GM18498 (cell line): Measurements from ENCODE around the gene ZFAND3.

Experiments used
- ATAC-seq: cut with Tn5 transposase; IDR thresholded peaks from one replicate; pipeline ENCODE4 v1.9.1; 2021; ENCODE audit warnings: mild to moderate bottlenecking, moderate library complexity; ENCODE audit not compliant: unreplicated experiment

The ZFAND3 gene

GRCh38 chr6:38161754-38162492 is 342.4 kb downstream of the ZFAND3 start:
- ATAC-seq = no peak

- ATAC-seq = no peak
Measured at GRCh38 chr6:38162493-38163185, 343.1 kb downstream of the ZFAND3 start.

GRCh38 chr6:38163186-38164130 is 343.9 kb downstream of the ZFAND3 start:
- ATAC-seq = no peak

- ATAC-seq = no peak
Measured at GRCh38 chr6:38164131-38164481, 344.6 kb downstream of the ZFAND3 start.

- ATAC-seq = no peak
Measured at GRCh38 chr6:38164671-38165108, 345.2 kb downstream of the ZFAND3 start.

- no peak for ATAC-seq
Measured at GRCh38 chr6:38166411-38167240, 347.1 kb downstream of the ZFAND3 start.

GRCh38 chr6:38167598-38167997 is 348.1 kb downstream of the ZFAND3 start:
- ATAC-seq = no peak

GRCh38 chr6:38168126-38168525 is 348.6 kb downstream of the ZFAND3 start:
- no peak for ATAC-seq

GRCh38 chr6:38168699-38169098 is 349.2 kb downstream of the ZFAND3 start:
- no peak for ATAC-seq

- ATAC-seq = no peak
Measured at GRCh38 chr6:38169221-38169976, 349.9 kb downstream of the ZFAND3 start.

- ATAC-seq = no peak
Measured at GRCh38 chr6:38169977-38170526, 350.5 kb downstream of the ZFAND3 start.

- no peak for ATAC-seq
Measured at GRCh38 chr6:38170666-38171355, 351.3 kb downstream of the ZFAND3 start.

- no peak for ATAC-seq
Measured at GRCh38 chr6:38171997-38172738, 352.6 kb downstream of the ZFAND3 start.

GRCh38 chr6:38172739-38173410 is 353.3 kb downstream of the ZFAND3 start:
- no peak for ATAC-seq

- ATAC-seq = no peak
Measured at GRCh38 chr6:38173909-38174308, 354.4 kb downstream of the ZFAND3 start.

- no peak for ATAC-seq
Measured at GRCh38 chr6:38174315-38174714, 354.8 kb downstream of the ZFAND3 start.

GRCh38 chr6:38174806-38175495 is 355.4 kb downstream of the ZFAND3 start:
- ATAC-seq = no peak
